ENCODE measurements around the gene NFKBIB. TPM values are rescaled to one million over a fixed set of nuclear protein-coding genes. Genes with fewer than 3 reads are reported as not detected.

NFKBIB gene
- total RNA-seq, 1 donor from 2014 or later, result 22.0 TPM

GRCh38 chr19:38898788-38899446, 852 bp upstream of the NFKBIB start:
- DNase-seq (ENCODE audit: low spot score), result no peak
- intact Hi-C loops (cut with DNase I), result loop anchor here (2.0 to 5.0 kb wide), 2 partner anchors 32 to 47 kb away; partner anchors contain the start of genes MRPS12 and SARS2

- intact Hi-C loops (cut with DNase I), result no loop called here
- DNase-seq (ENCODE audit: low spot score), result no peak
These were observed 447 bp downstream of the NFKBIB start for GRCh38 chr19:38900202-38900629.

GRCh38 chr19:38900743-38901190, 998 bp downstream of the NFKBIB start:
- intact Hi-C loops (cut with DNase I), result no loop called here
- DNase-seq (ENCODE audit: low spot score), result no peak

- no peak for DNase-seq (ENCODE audit: low spot score)
- intact Hi-C loops (cut with DNase I), result no loop called here
These were observed 1.9 kb downstream of the NFKBIB start for GRCh38 chr19:38901683-38902082.

GRCh38 chr19:38904581-38905539, 5.1 kb downstream of the NFKBIB start:
- DNase-seq (ENCODE audit: low spot score), result no peak
- intact Hi-C loops (cut with DNase I), result no loop called here

- intact Hi-C loops (cut with DNase I), result no loop called here
- DNase-seq (ENCODE audit: low spot score), result no peak
These were observed 5.9 kb downstream of the NFKBIB start for GRCh38 chr19:38905620-38906019.

DNA sequence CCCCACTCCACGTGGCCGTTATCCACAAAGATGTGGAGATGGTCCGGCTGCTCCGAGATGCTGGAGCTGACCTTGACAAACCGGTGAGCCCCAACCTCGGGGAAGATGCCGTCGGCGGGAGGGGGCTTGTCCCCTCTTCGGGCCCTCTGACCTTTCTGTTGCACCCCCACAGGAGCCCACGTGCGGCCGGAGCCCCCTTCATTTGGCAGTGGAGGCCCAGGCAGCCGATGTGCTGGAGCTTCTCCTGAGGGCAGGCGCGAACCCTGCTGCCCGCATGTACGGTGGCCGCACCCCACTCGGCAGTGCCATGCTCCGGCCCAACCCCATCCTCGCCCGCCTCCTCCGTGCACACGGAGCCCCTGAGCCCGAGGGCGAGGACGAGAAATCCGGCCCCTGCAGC, 7.5 kb downstream of the NFKBIB start:
- no peak for DNase-seq (ENCODE audit: low spot score)
- intact Hi-C loops (cut with DNase I), result no loop called here

DNA sequence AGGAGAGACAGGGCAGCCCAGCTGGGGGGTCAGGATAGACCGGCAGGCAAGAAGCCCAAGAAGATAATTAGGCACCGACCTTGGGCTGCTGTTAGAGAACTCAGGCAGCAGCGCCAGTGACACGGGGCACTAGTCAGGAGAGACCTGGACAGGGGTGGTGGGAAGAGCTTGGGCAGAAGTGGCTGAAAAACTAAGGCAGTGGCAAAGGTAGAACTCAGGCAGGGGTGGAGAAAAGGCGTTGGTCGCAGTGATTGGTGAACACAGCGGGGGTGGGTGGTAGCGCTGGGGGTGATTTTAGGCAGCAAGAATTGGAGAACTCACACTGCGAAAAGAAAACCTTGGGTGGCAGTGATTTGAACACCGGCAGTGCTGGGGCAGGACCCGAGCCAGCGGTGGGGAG, 7.9 kb downstream of the NFKBIB start:
- DNase-seq (ENCODE audit: low spot score), result no peak

DNA sequence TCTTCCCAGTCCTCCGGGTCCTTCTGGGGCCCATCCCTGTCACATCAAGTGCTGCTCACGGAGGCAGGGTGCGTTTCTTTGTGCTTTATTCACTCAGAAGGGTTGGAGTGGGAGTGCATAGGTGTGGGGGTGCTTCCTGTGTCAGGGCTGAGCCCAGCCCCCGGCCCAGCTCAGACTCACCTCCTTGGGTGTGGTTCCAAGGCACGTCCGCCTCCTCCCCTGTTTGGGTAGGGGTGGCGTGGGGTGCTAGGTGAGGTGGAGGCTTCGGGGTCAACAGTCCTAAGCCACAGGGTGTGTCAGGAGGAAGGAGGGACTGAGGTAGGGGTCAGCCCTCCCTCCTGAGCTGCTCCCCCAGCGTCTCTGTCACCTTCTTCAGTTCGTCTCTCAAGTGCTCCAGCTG, 9.1 kb downstream of the NFKBIB start:
- intact Hi-C loops (cut with DNase I), result no loop called here
- DNase-seq (ENCODE audit: low spot score), result no peak

More for the DNA sequence above, 7.9 kb downstream of the NFKBIB start:
- intact Hi-C loops (cut with DNase I), result no loop called here

- intact Hi-C loops (cut with DNase I), result no loop called here
- DNase-seq (ENCODE audit: low spot score), result no peak
These were observed 10.7 kb downstream of the NFKBIB start for GRCh38 chr19:38910488-38910887.

GRCh38 chr19:38911388-38912001, 11.7 kb downstream of the NFKBIB start:
- no peak for DNase-seq (ENCODE audit: low spot score)
- intact Hi-C loops (cut with DNase I), result no loop called here

- no peak for DNase-seq (ENCODE audit: low spot score)
- intact Hi-C loops (cut with DNase I), result no loop called here
These were observed 13.1 kb downstream of the NFKBIB start for GRCh38 chr19:38912600-38913514.

DNA sequence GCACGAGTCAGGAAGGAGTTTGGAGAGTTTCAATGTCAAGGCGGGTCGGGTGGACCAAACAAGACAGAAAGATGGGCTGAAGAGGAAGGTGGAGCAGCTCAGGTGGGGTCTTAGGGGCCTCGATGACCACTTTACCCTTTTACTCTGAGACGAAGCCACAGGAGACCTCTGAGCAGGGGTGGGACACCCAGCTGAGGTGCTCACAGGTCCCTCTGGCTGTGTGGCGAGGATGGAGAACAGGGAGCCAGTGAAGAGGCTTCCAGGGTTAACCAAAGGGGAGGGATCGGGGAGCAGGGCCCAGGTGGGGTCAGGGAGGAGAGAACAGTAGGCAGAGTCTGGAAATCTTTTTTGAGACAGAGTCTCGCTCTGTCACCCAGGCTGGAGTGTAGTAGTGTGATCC, 14.2 kb downstream of the NFKBIB start:
- intact Hi-C loops (cut with DNase I), result no loop called here
- DNase-seq (ENCODE audit: low spot score), result no peak

DNA sequence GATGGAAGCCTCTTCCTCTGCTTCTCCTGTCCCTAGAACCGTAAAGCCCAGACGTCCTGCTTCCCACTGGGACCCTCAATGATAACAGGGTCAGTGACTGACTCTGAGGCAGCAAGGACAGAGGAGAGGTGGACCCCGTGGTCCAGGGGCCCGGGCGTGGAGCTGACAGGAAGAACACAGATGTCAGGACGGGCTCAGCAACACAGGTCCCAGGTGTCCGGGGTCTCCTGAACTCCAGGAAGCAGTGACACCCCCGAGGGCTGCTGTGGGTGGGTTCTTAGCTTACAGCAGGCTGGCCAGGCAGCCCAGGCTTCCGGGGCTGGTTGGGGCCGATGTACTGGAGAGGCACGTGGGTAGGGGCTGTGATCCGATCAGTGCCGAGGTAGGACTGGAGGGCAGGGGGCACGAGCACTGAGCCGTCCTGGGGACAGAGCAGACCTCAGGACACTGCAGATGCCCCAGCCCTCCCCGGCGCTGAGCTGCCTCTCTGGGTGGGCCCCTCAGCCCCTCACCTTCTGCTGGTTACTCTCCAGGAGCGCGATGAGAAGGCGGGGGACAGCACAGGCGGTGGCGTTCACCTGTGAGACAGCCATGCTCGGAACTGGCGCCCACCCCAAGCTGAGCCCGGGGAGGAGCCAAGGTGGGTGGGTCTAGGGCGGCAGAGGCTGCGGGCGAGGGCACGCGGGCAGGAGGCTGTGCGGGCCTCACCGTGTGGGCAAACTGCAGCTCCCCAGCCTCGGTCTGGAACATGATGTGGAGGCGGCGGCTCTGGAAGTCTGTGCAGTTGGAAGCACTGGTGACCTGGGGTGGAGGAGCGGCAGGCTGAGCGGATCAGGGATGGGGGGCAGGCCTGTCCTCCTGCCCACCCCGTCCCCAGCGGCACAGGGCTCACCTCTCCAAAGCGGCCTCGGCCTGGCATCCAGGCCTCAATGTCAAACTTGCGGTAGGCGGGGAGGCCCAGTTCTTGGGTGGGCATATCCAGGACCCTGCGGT, 15.9 kb downstream of the NFKBIB start:
- intact Hi-C loops (cut with DNase I), result no loop called here
- no peak for DNase-seq (ENCODE audit: low spot score)

GRCh38 chr19:38917516-38917915, 17.7 kb downstream of the NFKBIB start:
- no peak for DNase-seq (ENCODE audit: low spot score)
- intact Hi-C loops (cut with DNase I), result no loop called here

- intact Hi-C loops (cut with DNase I), result no loop called here
- DNase-seq (ENCODE audit: low spot score), result no peak
These were observed 18.2 kb downstream of the NFKBIB start for GRCh38 chr19:38917921-38918491.

GRCh38 chr19:38918526-38918925, 18.8 kb downstream of the NFKBIB start:
- intact Hi-C loops (cut with DNase I), result no loop called here
- no peak for DNase-seq (ENCODE audit: low spot score)
